ENCODE data around the gene HAUS7. TPM values are rescaled to one million over a fixed set of nuclear protein-coding genes. Genes with fewer than 3 reads are reported as not detected.

Gene HAUS7
- total and polyA plus RNA-seq, 2 of the 8 experiments (the other 6 are each of a cell fraction or from before 2014, with no cell fraction given), result 45.4 to 54.0 TPM

GRCh38 chrX:153504445-153505016 is 34.2 kb upstream of the HAUS7 start:
- Histone ChIP-seq H4K20me1 (replicated peaks in 1 of 2; ENCODE audit: control insufficient read depth in 1 of 2, insufficient read depth in 2 of 2, low read length in 2 of 2) (peaks cover 0 to 4% of the 10 kb centered on the region in 2 experiments), H2BK15ac (ENCODE audit: low read length) (no peak overlapping the region), H3K56ac (replicated peaks; ENCODE audit: insufficient read length, low read depth, low read length) (no peak overlapping the region), H3K4me1 (replicated peaks in 1 of 4; ENCODE audit: control insufficient read depth in 3 of 4, insufficient read depth in 4 of 4, low read length in 3 of 4) (peaks cover 0 to 1% (median 0%) of the 10 kb centered on the region in 4 experiments; a peak in 2 of 7 replicates), H4K91ac (replicated peaks; ENCODE audit: insufficient read length, low read length) (no peak overlapping the region), H3K4ac (replicated peaks; ENCODE audit: insufficient read length, low read depth, low read length) (no peak overlapping the region), H3K23ac (ENCODE audit: insufficient read length) (no peak overlapping the region), H4K8ac (ENCODE audit: extremely low read depth, insufficient read depth, low read length) (no peak overlapping the region), H3K14ac (ENCODE audit: insufficient read length) (no peak overlapping the region), H3K23me2 (ENCODE audit: low read depth, low read length) (peaks cover 2% of the 10 kb centered on the region; the same call in 1 of the 2 replicates), H3K27ac (ENCODE audit: low read depth, low read length) (no peak overlapping the region), H2BK12ac (ENCODE audit: low read depth, low read length) (no peak overlapping the region), H3K18ac (ENCODE audit: extremely low read depth, low read length) (no peak overlapping the region), H3K4me2 (ENCODE audit: insufficient read depth in 1 of 2, low read depth in 2 of 2, low read length in 2 of 2) (no peak overlapping the region), H3K27me3 (replicated peaks in 1 of 4; ENCODE audit: control insufficient read depth in 3 of 4, extremely low read depth in 1 of 4, insufficient read depth in 3 of 4, low read length in 3 of 4) (no peaks in the 10 kb centered on the region), H4K5ac (ENCODE audit: insufficient read length, low read depth, low read length) (no peak overlapping the region), H2AK5ac (ENCODE audit: low read depth, low read length) (no peak overlapping the region), H2BK5ac (ENCODE audit: low read depth, low read length) (no peak overlapping the region), H3K4me3 (ENCODE audit: extremely low read depth in 1 of 4, insufficient read depth in 2 of 4, low read depth in 3 of 4, low read length in 4 of 4) (no peak overlapping the region), H3K79me1 (ENCODE audit: low read depth, low read length) (no peaks in the 10 kb centered on the region), H2AFZ (ENCODE audit: low read length) (no peak overlapping the region), H3K9me3 (ENCODE audit: insufficient read depth in 2 of 2, low read depth in 1 of 2, low read length in 1 of 2) (no peaks in the 10 kb centered on the region), H3K9ac (replicated peaks in 1 of 4; ENCODE audit: extremely low read depth in 1 of 4, low read depth in 3 of 4, low read length in 3 of 4) (no peak overlapping the region), H2BK120ac (replicated peaks; ENCODE audit: low read depth, low read length) (no peak overlapping the region), H2BK20ac (ENCODE audit: low read length) (no peak overlapping the region), H3K36me3 (ENCODE audit: control insufficient read depth in 2 of 4, insufficient read depth in 4 of 4, low read length in 3 of 4) (no peaks in the 10 kb centered on the region), H3K79me2 (ENCODE audit: control insufficient read depth in 1 of 2, insufficient read depth in 2 of 2, low read length in 2 of 2) (no peaks in the 10 kb centered on the region)
- POLR2A ChIA-PET (ENCODE audit: partially characterized antibody), result no interaction called here
- CTCF ChIA-PET (ENCODE audit: partially characterized antibody), result interaction anchor here (1.4 to 8.5 kb wide), 3 partner anchors 11 to 34 kb away, joined by 3 to 84 read pairs (median 50); partner anchors contain the start of genes BGN and HAUS7
- DNase-seq (ENCODE audit: low read depth in 1 of 2, low spot score in 2 of 2) (no peak), FAIRE-seq (no peak)
- 86% methylated on average over 5 of the region's 26 CpGs; no CpG with 5 or more reads in 1 of the 2 experiments for WGBS, 2 experiments (ENCODE audit: extremely low coverage in 1 of 2, insufficient coverage in 1 of 2, insufficient read length in 1 of 2, insufficient replicate concordance in 2 of 2, low coverage in 1 of 2, low lambda C conversion rate in 2 of 2, missing lambda C conversion rate in 1 of 2)
- TF ChIP-seq RBBP5 (IDR thresholded peaks at IDR 0.05; ENCODE audit: borderline replicate concordance, low read depth, low read length) (no peak), TEAD4 (IDR thresholded peaks at IDR 0.05; ENCODE audit: low read depth, low read length) (no peak), E2F6 (IDR thresholded peaks at IDR 0.05) (no peak), MAFK (IDR thresholded peaks at IDR 0.05; ENCODE audit: low read depth, low read length) (no peak), BCL11A (IDR thresholded peaks at IDR 0.05; ENCODE audit: low read depth in 2 of 2, low read length in 2 of 2) (no peak), USF2 (IDR thresholded peaks at IDR 0.05; ENCODE audit: low read length) (no peak), NANOG (IDR thresholded peaks at IDR 0.05; ENCODE audit: insufficient read depth, low read depth, low read length, poor library complexity, severe bottlenecking) (no peak), CTCF (IDR thresholded peaks at IDR 0.05; ENCODE audit: control extremely low read depth in 1 of 3, insufficient read depth in 1 of 3, low read depth in 1 of 3, low read length in 3 of 3) (no peak), SIRT6 (IDR thresholded peaks at IDR 0.05; ENCODE audit: low read length) (no peak)
